KMS-11 (cell line): Measurements from ENCODE around the gene OR8A1.

Source experiments
- H2AFZ ChIP-seq: fragments of 200-600 bp; sonication (generic); 2 replicates; pipeline ENCODE4 v1.6.1; 2016; ENCODE audit warnings: antibody characterized with exemption, mixed run types, low read depth
- H3K27ac ChIP-seq: fragments of 200-600 bp; sonication (generic); 2 replicates; pipeline ENCODE4 v1.6.1; 2016; ENCODE audit warnings: mild to moderate bottlenecking, mixed run types
- H3K27me3 ChIP-seq: fragments of 200-600 bp; sonication (generic); 2 replicates; pipeline ENCODE4 v1.6.1; 2017; ENCODE audit warnings: mild to moderate bottlenecking, low read depth, mixed run types, moderate library complexity; ENCODE audit not compliant: insufficient read depth
- H3K36me3 ChIP-seq: fragments of 200-600 bp; sonication (generic); 2 replicates; pipeline ENCODE4 v1.6.1; 2017; ENCODE audit warnings: mild to moderate bottlenecking, mixed run types; ENCODE audit not compliant: insufficient read depth
- H3K4me1 ChIP-seq: fragments of 200-600 bp; sonication (generic); 2 replicates; pipeline ENCODE4 v1.6.1; 2016; ENCODE audit warnings: mild to moderate bottlenecking, low read depth, mixed run types; ENCODE audit not compliant: poor library complexity, severe bottlenecking
- H3K4me2 ChIP-seq: fragments of 200-600 bp; sonication (generic); 2 replicates; pipeline ENCODE4 v1.7.0; 2016; ENCODE audit warnings: mild to moderate bottlenecking, mixed run types
- H3K4me3 ChIP-seq: fragments of 200-600 bp; sonication (generic); IDR thresholded peaks from 2 replicates; pipeline ENCODE4 v1.6.1; 2017; ENCODE audit warnings: low read depth, low read length, mixed read lengths; ENCODE audit not compliant: insufficient read depth
- H3K79me2 ChIP-seq: fragments of 200-600 bp; sonication (generic); 2 replicates; pipeline ENCODE4 v1.6.1; 2016; ENCODE audit warnings: low read depth, mixed run types; ENCODE audit not compliant: insufficient read depth
- H3K9ac ChIP-seq: fragments of 200-600 bp; sonication (generic); 2 replicates; pipeline ENCODE4 v1.6.1; 2016; ENCODE audit warnings: mild to moderate bottlenecking, mixed run types
- H4K20me1 ChIP-seq: fragments of 200-600 bp; sonication (generic); 2 replicates; pipeline ENCODE4 v1.6.1; 2016; ENCODE audit warnings: mild to moderate bottlenecking, mixed run types; ENCODE audit not compliant: insufficient read depth
- TF ChIP-seq, protein P1 (sequence below): fragments of 200-600 bp; sonication (generic); conservative IDR thresholded peaks from 2 replicates; pipeline ENCODE4 v1.6.1; 2017; ENCODE audit warnings: low read depth, mild to moderate bottlenecking, antibody characterized with exemption, low read length, moderate library complexity, mixed read lengths

Gene OR8A1

GRCh38 chr11:124581817-124582216 lies 12.0 kb downstream of the OR8A1 start:
- Histone ChIP-seq H3K9ac (no peak overlapping the region), H4K20me1 (no peaks in the 10 kb centered on the region), H3K27me3 (no peaks in the 10 kb centered on the region), H3K4me3 (no peak overlapping the region), H3K27ac (no peak overlapping the region), H3K4me2 (no peak overlapping the region), H3K4me1 (no peaks in the 10 kb centered on the region), H2AFZ (no peak overlapping the region), H3K79me2 (no peaks in the 10 kb centered on the region), H3K36me3 (no peaks in the 10 kb centered on the region)
- TF ChIP-seq, protein P1, sequence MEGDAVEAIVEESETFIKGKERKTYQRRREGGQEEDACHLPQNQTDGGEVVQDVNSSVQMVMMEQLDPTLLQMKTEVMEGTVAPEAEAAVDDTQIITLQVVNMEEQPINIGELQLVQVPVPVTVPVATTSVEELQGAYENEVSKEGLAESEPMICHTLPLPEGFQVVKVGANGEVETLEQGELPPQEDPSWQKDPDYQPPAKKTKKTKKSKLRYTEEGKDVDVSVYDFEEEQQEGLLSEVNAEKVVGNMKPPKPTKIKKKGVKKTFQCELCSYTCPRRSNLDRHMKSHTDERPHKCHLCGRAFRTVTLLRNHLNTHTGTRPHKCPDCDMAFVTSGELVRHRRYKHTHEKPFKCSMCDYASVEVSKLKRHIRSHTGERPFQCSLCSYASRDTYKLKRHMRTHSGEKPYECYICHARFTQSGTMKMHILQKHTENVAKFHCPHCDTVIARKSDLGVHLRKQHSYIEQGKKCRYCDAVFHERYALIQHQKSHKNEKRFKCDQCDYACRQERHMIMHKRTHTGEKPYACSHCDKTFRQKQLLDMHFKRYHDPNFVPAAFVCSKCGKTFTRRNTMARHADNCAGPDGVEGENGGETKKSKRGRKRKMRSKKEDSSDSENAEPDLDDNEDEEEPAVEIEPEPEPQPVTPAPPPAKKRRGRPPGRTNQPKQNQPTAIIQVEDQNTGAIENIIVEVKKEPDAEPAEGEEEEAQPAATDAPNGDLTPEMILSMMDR: no peak

DNA sequence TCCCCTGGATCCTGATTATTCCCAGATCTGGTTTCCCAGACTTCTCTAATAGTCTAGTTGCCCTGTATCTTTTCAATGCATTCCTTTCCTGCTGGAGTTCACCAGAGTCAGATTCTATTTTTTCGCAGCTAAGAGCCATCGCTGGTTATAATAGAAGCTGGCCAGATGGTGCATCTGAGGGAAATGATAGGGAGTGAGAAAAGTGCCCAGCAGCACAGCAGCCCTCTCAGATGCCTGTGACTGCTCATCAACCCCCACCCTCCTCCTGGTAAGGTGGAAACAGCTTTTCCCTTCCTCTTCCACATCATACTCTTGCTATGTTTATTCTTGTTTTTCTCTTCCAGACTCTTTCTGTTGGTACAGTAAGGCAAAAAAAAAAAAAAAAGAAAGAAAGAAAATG lies 12.8 kb downstream of the OR8A1 start:
- H3K4me1 ChIP-seq: no peaks in the 10 kb centered on the region
- H3K4me2 ChIP-seq: no peak overlapping the region
- H3K27me3 ChIP-seq: no peaks in the 10 kb centered on the region
- TF ChIP-seq, protein P1: no peak
- no peak overlapping the region for H3K4me3 ChIP-seq
- no peaks in the 10 kb centered on the region for H4K20me1 ChIP-seq
- H2AFZ ChIP-seq: no peak overlapping the region
- H3K79me2 ChIP-seq: no peaks in the 10 kb centered on the region
- no peak overlapping the region for H3K9ac ChIP-seq
- no peaks in the 10 kb centered on the region for H3K36me3 ChIP-seq
- H3K27ac ChIP-seq: no peak overlapping the region

- H3K9ac ChIP-seq: no peak overlapping the region
- H4K20me1 ChIP-seq: no peaks in the 10 kb centered on the region
- H3K79me2 ChIP-seq: no peaks in the 10 kb centered on the region
- H3K4me2 ChIP-seq: no peak overlapping the region
- H3K27me3 ChIP-seq: no peaks in the 10 kb centered on the region
- H3K4me3 ChIP-seq: no peak overlapping the region
- TF ChIP-seq, protein P1: no peak
- H3K36me3 ChIP-seq: no peaks in the 10 kb centered on the region
- H3K27ac ChIP-seq: no peak overlapping the region
- no peaks in the 10 kb centered on the region for H3K4me1 ChIP-seq
- H2AFZ ChIP-seq: no peak overlapping the region
Observed at GRCh38 chr11:124583781-124584180, 14.0 kb downstream of the OR8A1 start.

DNA sequence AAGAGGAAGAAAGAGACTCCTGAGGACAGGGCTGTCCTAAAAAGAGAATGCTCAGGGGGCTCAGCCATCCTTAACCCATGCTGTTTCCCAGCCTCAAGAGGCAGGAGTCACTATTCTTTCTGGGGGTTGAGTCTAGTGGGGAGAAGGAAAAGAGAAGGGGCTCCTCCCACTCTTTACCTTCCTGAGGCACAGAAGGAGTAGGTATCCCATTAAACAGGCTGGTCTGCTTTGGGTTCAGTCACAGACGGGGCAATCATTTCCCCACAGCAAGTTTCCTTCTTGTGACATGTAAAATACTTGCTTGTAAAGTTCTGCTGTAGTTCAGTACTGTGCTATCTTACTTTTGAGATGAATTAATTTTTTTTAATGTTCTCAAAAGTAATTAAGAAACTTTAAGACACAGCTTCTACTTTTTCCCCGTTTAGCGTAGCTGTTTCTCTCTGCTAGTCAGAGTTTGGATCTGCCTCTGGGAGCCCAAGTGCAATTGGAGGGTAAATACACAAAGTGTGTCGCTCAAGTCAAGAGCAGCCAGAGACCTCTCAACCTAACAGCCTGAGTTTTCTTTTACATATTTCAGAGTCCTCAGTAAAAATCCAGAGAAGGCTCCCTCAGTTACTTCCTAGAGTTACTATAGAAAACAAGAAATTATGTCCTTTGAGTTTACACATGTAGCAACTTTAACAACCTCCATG lies 15.0 kb downstream of the OR8A1 start:
- Histone ChIP-seq H4K20me1 (no peaks in the 10 kb centered on the region), H2AFZ (no peak overlapping the region), H3K9ac (no peak overlapping the region), H3K27ac (no peak overlapping the region), H3K36me3 (no peaks in the 10 kb centered on the region), H3K4me2 (no peak overlapping the region), H3K4me1 (no peaks in the 10 kb centered on the region), H3K4me3 (no peak overlapping the region), H3K79me2 (no peaks in the 10 kb centered on the region), H3K27me3 (no peaks in the 10 kb centered on the region)
- TF ChIP-seq, protein P1: no peak
